Activated naive CD8-positive, alpha-beta T cell treated with anti-CD3 and anti-CD28 coated beads, Interleukin-2, amount 10 ng/mL, durations not matched to agents 7 days and 5 days (primary cell): ENCODE data around the gene CREB3L1. TPM values are rescaled to one million over a fixed set of nuclear protein-coding genes. Genes with fewer than 3 reads are reported as not detected.

Source experiments
- ATAC-seq: fragments of 150-1000 bp; cut with Tn5 transposase; one replicate; pipeline ENCODE4 v1.10.0; 2021; ENCODE audit warnings: low read depth, moderate library complexity
- POLR2A ChIA-PET: fragments of 350-600 bp; sonication (Branson Sonifier 250); formaldehyde crosslinking; loops from one replicate; lab custom pipeline; 2021; ENCODE audit warnings: antibody characterized with exemption; lab: Charles Lee
- DNase-seq: peaks from one replicate; pipeline ENCODE4 v3.0.0; 2021
- H3K27ac Mint-ChIP-seq: one replicate; pipeline ENCODE4 v1.8.0; 2022; ENCODE audit warnings: mild to moderate bottlenecking, mixed read lengths
- H3K27me3 Mint-ChIP-seq: one replicate; pipeline ENCODE4 v1.8.0; 2022; ENCODE audit warnings: mild to moderate bottlenecking, moderate library complexity, mixed read lengths
- H3K36me3 Mint-ChIP-seq: one replicate; pipeline ENCODE4 v1.8.0; 2021; ENCODE audit warnings: mild to moderate bottlenecking, mixed read lengths
- H3K4me1 Mint-ChIP-seq: one replicate; pipeline ENCODE4 v1.8.0; 2021; ENCODE audit warnings: mixed read lengths
- H3K4me3 Mint-ChIP-seq: one replicate; pipeline ENCODE4 v1.8.0; 2022; ENCODE audit warnings: mild to moderate bottlenecking, moderate library complexity, mixed read lengths
- H3K9me3 Mint-ChIP-seq: one replicate; pipeline ENCODE4 v1.8.0; 2021; ENCODE audit warnings: mixed read lengths
- total RNA-seq, 2 experiments: library from RNA; stranded (reverse); gene quantifications; one replicate each; pipeline ENCODE4 v1.2.3, GENCODE V29; 2021

CREB3L1 gene
- total RNA-seq, 2 experiments from 2014 or later: not detected

GRCh38 chr11:46367244-46367915 lies 89.9 kb downstream of the CREB3L1 start:
- peak; percentile 84 for ATAC-seq
- H3K4me1 Mint-ChIP-seq: peaks cover 14% of the 10 kb centered on the region
- DNase-seq: peak; percentile 88
- POLR2A ChIA-PET: interaction anchor here (0.6 to 1.7 kb wide), 2 partner anchors 16 to 87 kb away, joined by 3 to 6 read pairs; no protein-coding TSS in a partner anchor
- peak overlapping the region; percentile 75 for H3K27ac Mint-ChIP-seq
- no peaks in the 10 kb centered on the region for H3K9me3 Mint-ChIP-seq
- peaks cover 9% of the 10 kb centered on the region for H3K36me3 Mint-ChIP-seq
- H3K4me3 Mint-ChIP-seq: no peak overlapping the region
- no peaks in the 10 kb centered on the region for H3K27me3 Mint-ChIP-seq

DNA sequence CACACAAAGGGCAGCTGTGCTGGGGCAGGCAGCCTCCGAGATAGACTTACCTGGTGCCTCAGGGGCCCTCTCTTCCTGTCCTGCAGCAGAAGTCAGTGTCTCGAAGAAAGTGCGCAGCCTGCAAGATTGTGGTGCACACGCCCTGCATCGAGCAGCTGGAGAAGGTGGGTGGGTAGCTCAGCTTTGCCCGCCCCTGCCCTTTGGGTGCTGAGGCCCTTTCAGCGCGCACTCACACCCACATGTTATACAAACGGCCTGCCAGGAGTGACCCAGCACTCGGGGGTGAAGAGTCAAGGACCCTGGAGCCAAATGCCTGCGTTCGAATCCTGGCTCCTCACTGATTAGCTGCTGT lies 90.4 kb downstream of the CREB3L1 start:
- POLR2A ChIA-PET: no interaction called here
- H3K4me3 Mint-ChIP-seq: no peak overlapping the region
- no peaks in the 10 kb centered on the region for H3K27me3 Mint-ChIP-seq
- DNase-seq (no peak), ATAC-seq (no peak)
- peaks cover 9% of the 10 kb centered on the region for H3K36me3 Mint-ChIP-seq
- H3K9me3 Mint-ChIP-seq: no peaks in the 10 kb centered on the region
- peaks cover 8% of the 10 kb centered on the region for H3K4me1 Mint-ChIP-seq
- H3K27ac Mint-ChIP-seq: no peak overlapping the region

DNA sequence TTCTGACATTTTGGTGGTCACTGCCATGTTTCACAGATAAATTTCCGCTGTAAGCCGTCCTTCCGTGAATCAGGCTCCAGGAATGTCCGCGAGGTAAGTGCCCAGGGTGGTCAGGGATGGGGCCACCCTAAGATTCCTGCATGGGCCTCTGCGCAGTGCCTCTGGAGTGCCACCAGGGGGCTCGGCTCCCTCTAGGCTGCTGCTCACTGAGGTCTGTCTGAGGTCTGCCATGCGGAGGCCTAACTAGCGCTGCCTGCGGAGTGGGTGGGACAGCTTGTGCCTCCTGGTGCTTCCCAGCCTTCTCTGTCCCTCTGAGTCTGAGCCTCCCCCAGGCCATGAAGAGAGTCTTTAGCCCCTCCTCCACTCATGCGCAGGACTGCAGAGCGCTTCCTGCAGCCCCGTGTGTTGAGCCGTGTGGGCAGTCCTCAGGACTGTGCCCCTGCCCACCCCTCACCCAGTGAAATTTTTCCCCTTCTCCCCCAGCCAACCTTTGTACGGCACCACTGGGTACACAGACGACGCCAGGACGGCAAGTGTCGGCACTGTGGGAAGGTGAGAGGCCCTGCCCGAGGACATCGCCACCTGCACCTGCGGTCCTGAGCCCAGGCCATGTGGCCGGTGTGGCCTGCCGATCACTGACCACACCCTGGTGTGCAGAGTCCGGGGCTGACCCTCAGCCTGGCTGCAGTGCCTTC lies 92.1 kb downstream of the CREB3L1 start:
- Mint-ChIP-seq H3K4me3 (no peak overlapping the region), H3K27me3 (no peaks in the 10 kb centered on the region), H3K27ac (peak overlapping the region; percentile 48), H3K4me1 (peaks cover 6% of the 10 kb centered on the region), H3K9me3 (no peaks in the 10 kb centered on the region), H3K36me3 (peaks cover 9% of the 10 kb centered on the region)
- POLR2A ChIA-PET: no interaction called here
- ATAC-seq (peak; percentile 46), DNase-seq (peak; percentile 65)

GRCh38 chr11:46370253-46370652 lies 92.8 kb downstream of the CREB3L1 start:
- ATAC-seq (no peak), DNase-seq (no peak)
- H3K27me3 Mint-ChIP-seq: no peaks in the 10 kb centered on the region
- H3K4me3 Mint-ChIP-seq: no peak overlapping the region
- peaks cover 11% of the 10 kb centered on the region for H3K36me3 Mint-ChIP-seq
- peaks cover 6% of the 10 kb centered on the region for H3K4me1 Mint-ChIP-seq
- POLR2A ChIA-PET: no interaction called here
- H3K9me3 Mint-ChIP-seq: no peaks in the 10 kb centered on the region
- H3K27ac Mint-ChIP-seq: no peak overlapping the region

Other genes starting within 250 kb of the CREB3L1 start
- gene PHF21A, start 156.2 kb upstream of the CREB3L1 start, total RNA-seq: 10 to 100 TPM; 45.4 to 49.0 TPM
- gene DGKZ, start 69.8 kb downstream of the CREB3L1 start, total RNA-seq: 100 to 1,000 TPM; 160 to 163 TPM
- 1 to 10 TPM; 6.9 to 7.4 TPM for gene MDK, start 104.0 kb downstream of the CREB3L1 start, total RNA-seq
- under 1 TPM; 0.19 to 0.40 TPM for gene CHRM4, start 114.1 kb downstream of the CREB3L1 start, total RNA-seq